Measurements from ENCODE around the gene SLC39A11. TPM values are rescaled to one million over a fixed set of nuclear protein-coding genes. Genes with fewer than 3 reads are reported as not detected.

The SLC39A11 gene
- total RNA-seq, 1 experiment from 2014 or later, result 46.4 TPM

DNA sequence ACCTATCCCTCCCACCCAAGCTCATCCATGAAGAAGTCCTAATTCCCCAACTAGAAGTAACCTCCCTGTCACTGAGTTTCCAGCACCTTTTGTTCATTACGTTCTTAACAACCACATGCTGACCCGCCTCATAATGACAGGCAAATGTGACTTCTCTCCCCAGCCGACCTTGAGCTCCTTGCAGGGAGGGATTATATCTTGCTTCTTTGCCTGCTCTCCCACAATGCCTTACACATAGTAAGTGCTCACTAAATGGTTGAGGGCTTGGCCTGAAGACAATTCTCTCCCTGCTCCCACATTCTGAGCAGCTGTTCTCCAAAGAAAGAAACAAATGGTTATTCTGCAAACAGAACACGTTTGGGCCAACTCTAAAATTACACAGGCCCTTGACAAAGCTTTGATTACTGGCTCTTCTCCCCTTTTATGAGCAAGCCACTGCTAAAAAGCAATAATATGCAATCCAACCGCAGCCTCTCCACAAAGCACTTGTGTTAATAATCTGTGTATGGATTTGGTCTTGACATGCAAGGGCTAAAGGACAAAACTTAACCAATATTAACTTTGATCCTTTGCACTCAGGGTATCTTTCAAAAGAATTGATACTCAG is 23.2 kb downstream of the SLC39A11 start:
- BruUV-seq (replicated peaks), result no TSS peak

More for the DNA sequence above, 23.2 kb downstream of the SLC39A11 start:
- CTCF ChIA-PET, result no interaction called here
- POLR2A ChIA-PET, result no interaction called here
- no peaks in the 10 kb centered on the region for H3K9me2 ChIP-seq (ENCODE audit: insufficient read depth)
- H2AFZ ChIP-seq (ENCODE audit: low read depth, low read length, poor library complexity, severe bottlenecking), result no peak overlapping the region
- H3K9ac ChIP-seq (ENCODE audit: low read length), result no peak overlapping the region
- no peak overlapping the region for H3K4me3 ChIP-seq (replicated peaks in 1 of 2; ENCODE audit: low read depth in 1 of 2, low read length in 2 of 2)
- TF ChIP-seq, protein P1, sequence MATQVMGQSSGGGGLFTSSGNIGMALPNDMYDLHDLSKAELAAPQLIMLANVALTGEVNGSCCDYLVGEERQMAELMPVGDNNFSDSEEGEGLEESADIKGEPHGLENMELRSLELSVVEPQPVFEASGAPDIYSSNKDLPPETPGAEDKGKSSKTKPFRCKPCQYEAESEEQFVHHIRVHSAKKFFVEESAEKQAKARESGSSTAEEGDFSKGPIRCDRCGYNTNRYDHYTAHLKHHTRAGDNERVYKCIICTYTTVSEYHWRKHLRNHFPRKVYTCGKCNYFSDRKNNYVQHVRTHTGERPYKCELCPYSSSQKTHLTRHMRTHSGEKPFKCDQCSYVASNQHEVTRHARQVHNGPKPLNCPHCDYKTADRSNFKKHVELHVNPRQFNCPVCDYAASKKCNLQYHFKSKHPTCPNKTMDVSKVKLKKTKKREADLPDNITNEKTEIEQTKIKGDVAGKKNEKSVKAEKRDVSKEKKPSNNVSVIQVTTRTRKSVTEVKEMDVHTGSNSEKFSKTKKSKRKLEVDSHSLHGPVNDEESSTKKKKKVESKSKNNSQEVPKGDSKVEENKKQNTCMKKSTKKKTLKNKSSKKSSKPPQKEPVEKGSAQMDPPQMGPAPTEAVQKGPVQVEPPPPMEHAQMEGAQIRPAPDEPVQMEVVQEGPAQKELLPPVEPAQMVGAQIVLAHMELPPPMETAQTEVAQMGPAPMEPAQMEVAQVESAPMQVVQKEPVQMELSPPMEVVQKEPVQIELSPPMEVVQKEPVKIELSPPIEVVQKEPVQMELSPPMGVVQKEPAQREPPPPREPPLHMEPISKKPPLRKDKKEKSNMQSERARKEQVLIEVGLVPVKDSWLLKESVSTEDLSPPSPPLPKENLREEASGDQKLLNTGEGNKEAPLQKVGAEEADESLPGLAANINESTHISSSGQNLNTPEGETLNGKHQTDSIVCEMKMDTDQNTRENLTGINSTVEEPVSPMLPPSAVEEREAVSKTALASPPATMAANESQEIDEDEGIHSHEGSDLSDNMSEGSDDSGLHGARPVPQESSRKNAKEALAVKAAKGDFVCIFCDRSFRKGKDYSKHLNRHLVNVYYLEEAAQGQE (IDR thresholded peaks at IDR 0.05; ENCODE audit: low read depth), result no peak
- TF ChIP-seq SIN3A (IDR thresholded peaks at IDR 0.05; ENCODE audit: low read depth), result no peak
- TF ChIP-seq YY1 (IDR thresholded peaks at IDR 0.05; ENCODE audit: extremely low read depth, insufficient replicate concordance, low read depth, low read length), result no peak
- TF ChIP-seq, protein P2, sequence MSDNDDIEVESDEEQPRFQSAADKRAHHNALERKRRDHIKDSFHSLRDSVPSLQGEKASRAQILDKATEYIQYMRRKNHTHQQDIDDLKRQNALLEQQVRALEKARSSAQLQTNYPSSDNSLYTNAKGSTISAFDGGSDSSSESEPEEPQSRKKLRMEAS (IDR thresholded peaks at IDR 0.05), result no peak
- no peak for TF ChIP-seq CEBPB (IDR thresholded peaks at IDR 0.05; ENCODE audit: low read depth)
- TF ChIP-seq, protein P3, sequence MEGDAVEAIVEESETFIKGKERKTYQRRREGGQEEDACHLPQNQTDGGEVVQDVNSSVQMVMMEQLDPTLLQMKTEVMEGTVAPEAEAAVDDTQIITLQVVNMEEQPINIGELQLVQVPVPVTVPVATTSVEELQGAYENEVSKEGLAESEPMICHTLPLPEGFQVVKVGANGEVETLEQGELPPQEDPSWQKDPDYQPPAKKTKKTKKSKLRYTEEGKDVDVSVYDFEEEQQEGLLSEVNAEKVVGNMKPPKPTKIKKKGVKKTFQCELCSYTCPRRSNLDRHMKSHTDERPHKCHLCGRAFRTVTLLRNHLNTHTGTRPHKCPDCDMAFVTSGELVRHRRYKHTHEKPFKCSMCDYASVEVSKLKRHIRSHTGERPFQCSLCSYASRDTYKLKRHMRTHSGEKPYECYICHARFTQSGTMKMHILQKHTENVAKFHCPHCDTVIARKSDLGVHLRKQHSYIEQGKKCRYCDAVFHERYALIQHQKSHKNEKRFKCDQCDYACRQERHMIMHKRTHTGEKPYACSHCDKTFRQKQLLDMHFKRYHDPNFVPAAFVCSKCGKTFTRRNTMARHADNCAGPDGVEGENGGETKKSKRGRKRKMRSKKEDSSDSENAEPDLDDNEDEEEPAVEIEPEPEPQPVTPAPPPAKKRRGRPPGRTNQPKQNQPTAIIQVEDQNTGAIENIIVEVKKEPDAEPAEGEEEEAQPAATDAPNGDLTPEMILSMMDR (IDR thresholded peaks at IDR 0.05 in 2 of 3, conservative IDR thresholded peaks at IDR 0.05 in 1 of 3; ENCODE audit: borderline replicate concordance in 1 of 3, insufficient read depth in 1 of 3, low read depth in 2 of 3, low read length in 2 of 3), result no peak
- TF ChIP-seq SRF (IDR thresholded peaks at IDR 0.05; ENCODE audit: low read depth), result no peak
- TF ChIP-seq, protein P4, sequence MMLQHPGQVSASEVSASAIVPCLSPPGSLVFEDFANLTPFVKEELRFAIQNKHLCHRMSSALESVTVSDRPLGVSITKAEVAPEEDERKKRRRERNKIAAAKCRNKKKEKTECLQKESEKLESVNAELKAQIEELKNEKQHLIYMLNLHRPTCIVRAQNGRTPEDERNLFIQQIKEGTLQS (IDR thresholded peaks at IDR 0.05), result no peak
- TF ChIP-seq FOSL1 (IDR thresholded peaks at IDR 0.05; ENCODE audit: low read depth), result no peak
- TF ChIP-seq EGR1 (IDR thresholded peaks at IDR 0.05; ENCODE audit: low read depth), result no peak
- no peak for TF ChIP-seq ZNF274 (IDR thresholded peaks at IDR 0.05; ENCODE audit: low read depth, low read length)
- no peak for TF ChIP-seq POLR2A (IDR thresholded peaks at IDR 0.05; ENCODE audit: borderline replicate concordance, extremely low read depth, insufficient read depth, insufficient read length)
- no peak for TF ChIP-seq POLR2AphosphoS5 (IDR thresholded peaks at IDR 0.05; ENCODE audit: low read depth, low read length)
- TF ChIP-seq CBX3 (IDR thresholded peaks at IDR 0.05; ENCODE audit: low read depth), result no peak
- TF ChIP-seq, protein P5, sequence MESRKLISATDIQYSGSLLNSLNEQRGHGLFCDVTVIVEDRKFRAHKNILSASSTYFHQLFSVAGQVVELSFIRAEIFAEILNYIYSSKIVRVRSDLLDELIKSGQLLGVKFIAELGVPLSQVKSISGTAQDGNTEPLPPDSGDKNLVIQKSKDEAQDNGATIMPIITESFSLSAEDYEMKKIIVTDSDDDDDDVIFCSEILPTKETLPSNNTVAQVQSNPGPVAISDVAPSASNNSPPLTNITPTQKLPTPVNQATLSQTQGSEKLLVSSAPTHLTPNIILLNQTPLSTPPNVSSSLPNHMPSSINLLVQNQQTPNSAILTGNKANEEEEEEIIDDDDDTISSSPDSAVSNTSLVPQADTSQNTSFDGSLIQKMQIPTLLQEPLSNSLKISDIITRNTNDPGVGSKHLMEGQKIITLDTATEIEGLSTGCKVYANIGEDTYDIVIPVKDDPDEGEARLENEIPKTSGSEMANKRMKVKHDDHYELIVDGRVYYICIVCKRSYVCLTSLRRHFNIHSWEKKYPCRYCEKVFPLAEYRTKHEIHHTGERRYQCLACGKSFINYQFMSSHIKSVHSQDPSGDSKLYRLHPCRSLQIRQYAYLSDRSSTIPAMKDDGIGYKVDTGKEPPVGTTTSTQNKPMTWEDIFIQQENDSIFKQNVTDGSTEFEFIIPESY (IDR thresholded peaks at IDR 0.05; ENCODE audit: extremely low read depth, insufficient replicate concordance, low read length), result no peak
- TF ChIP-seq SP1 (IDR thresholded peaks at IDR 0.05; ENCODE audit: low read depth), result no peak
- TF ChIP-seq ELF1 (IDR thresholded peaks at IDR 0.05; ENCODE audit: borderline replicate concordance, low read depth), result no peak
- no peak for TF ChIP-seq TCF7L2 (IDR thresholded peaks at IDR 0.05; ENCODE audit: borderline replicate concordance, extremely low read depth, insufficient read depth, insufficient read length)
- no peaks in the 10 kb centered on the region for H3K79me2 ChIP-seq (ENCODE audit: insufficient read depth, low read length)
- intact Hi-C loops (cut with micrococcal nuclease), result no loop called here
- ATAC-seq (no peak), DNase-seq (ENCODE audit: low read depth, low spot score) (no peak)
- H3K27me3 ChIP-seq (ENCODE audit: insufficient read depth, low read length), result no peaks in the 10 kb centered on the region
- RAD21 ChIA-PET (ENCODE audit: low non-redundant PET in 1 of 2, low total read pairs in 2 of 2, uncharacterized antibody in 2 of 2, unreplicated experiment in 2 of 2), result no interaction called here
- H3K9me3 ChIP-seq (ENCODE audit: control insufficient read depth in 1 of 2, insufficient read depth in 1 of 2, low read depth in 1 of 2, low read length in 2 of 2), result no peaks in the 10 kb centered on the region
- H3K4me1 ChIP-seq (ENCODE audit: control insufficient read depth in 1 of 2, insufficient read depth in 2 of 2, low read length in 2 of 2), result peaks cover 0 to 4% of the 10 kb centered on the region in 2 experiments; a peak in 1 of 4 replicates
- H4K20me1 ChIP-seq (ENCODE audit: insufficient read depth), result no peaks in the 10 kb centered on the region
- H3K36me3 ChIP-seq (ENCODE audit: control insufficient read depth in 1 of 2, insufficient read depth in 2 of 2, low read length in 2 of 2), result no peaks in the 10 kb centered on the region
- H3K27ac ChIP-seq (ENCODE audit: low read depth, low read length), result no peak overlapping the region
- H3K4me2 ChIP-seq (ENCODE audit: low read length), result no peak overlapping the region
